Measurements from ENCODE around the gene PCDH9.

PCDH9 gene

DNA sequence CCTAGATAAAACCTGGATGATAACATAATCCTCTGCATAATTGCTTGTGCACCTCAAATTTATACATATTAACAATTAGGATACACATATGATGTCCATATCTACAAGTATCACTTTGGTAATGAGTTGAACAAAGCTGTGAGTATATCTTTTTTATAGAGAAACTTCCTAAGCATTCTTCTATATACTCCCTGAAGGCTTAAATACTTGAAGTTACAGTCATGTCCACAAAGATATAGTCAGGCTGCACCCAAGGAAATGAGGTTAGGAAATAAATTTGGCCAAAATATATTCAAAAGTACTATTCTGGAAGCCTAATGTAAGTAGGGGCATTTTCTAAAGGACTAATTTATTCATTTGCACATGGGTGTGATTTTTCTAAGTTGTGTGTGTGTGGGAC, 761.5 kb downstream of the PCDH9 start:
- no peak overlapping the region for H3K9ac ChIP-seq (ENCODE audit: low read depth, low read length)
- H3K9me3 ChIP-seq (replicated peaks; ENCODE audit: low read length): no peaks in the 10 kb centered on the region
- no peak overlapping the region for H3K4me3 ChIP-seq (ENCODE audit: low read length)
- no peaks in the 10 kb centered on the region for H3K27me3 ChIP-seq (ENCODE audit: control insufficient read depth, insufficient read depth, low read length)
- H3K4me2 ChIP-seq (ENCODE audit: low read length): no peak overlapping the region
- H3K4me1 ChIP-seq (ENCODE audit: control insufficient read depth, insufficient read depth, low read length): no peaks in the 10 kb centered on the region
- H3K36me3 ChIP-seq (ENCODE audit: insufficient read depth, low read length): no peaks in the 10 kb centered on the region

DNA sequence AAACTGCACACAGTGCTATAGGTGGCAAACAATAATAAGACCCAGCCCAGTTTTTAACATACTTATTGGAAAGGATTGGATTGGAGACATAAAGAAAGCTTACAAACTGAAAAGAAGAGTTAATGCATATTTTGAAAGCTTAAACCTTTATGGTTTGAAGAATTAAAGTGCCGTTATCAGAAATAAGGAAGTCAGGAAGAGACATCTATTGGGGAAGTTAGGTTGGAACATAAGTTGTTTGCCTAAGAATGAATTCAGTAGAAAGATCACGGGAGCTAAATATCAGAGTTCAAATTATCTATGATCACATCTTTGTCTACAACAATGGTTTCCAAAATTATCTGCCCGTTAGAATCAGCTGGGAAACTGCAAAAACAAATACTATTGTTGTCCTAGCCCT, 767.9 kb downstream of the PCDH9 start:
- Histone ChIP-seq H3K4me2 (ENCODE audit: low read length) (no peak overlapping the region), H3K36me3 (ENCODE audit: insufficient read depth, low read length) (no peaks in the 10 kb centered on the region), H3K9me3 (replicated peaks; ENCODE audit: low read length) (no peaks in the 10 kb centered on the region), H3K9ac (ENCODE audit: low read depth, low read length) (no peak overlapping the region), H3K4me3 (ENCODE audit: low read length) (no peak overlapping the region), H3K4me1 (ENCODE audit: control insufficient read depth, insufficient read depth, low read length) (peaks cover 14% of the 10 kb centered on the region), H3K27me3 (ENCODE audit: control insufficient read depth, insufficient read depth, low read length) (no peaks in the 10 kb centered on the region)

DNA sequence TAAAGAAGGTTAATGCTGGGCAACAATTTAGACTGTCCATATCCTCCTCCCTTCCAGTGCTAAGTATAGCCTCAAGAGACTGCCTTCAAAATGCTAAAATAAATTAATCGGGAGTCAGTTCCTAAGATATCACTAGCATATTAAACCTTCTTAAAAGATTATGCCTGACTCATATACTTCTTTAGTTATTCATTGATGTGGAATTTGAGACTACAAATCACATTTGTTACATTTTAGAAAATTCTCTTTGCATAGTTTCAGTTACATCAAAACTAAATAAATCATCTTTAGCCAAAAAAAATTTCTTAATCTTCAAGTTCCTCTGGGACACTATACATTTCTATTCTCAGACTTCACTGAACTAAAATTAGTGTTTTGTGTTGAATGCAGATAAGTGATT, 769.1 kb downstream of the PCDH9 start:
- Histone ChIP-seq H3K9ac (ENCODE audit: low read depth, low read length) (no peak overlapping the region), H3K4me2 (ENCODE audit: low read length) (peak overlapping the region; percentile 3), H3K36me3 (ENCODE audit: insufficient read depth, low read length) (no peaks in the 10 kb centered on the region), H3K4me1 (ENCODE audit: control insufficient read depth, insufficient read depth, low read length) (peaks cover 14% of the 10 kb centered on the region), H3K27me3 (ENCODE audit: control insufficient read depth, insufficient read depth, low read length) (no peaks in the 10 kb centered on the region), H3K4me3 (ENCODE audit: low read length) (no peak overlapping the region), H3K9me3 (replicated peaks; ENCODE audit: low read length) (no peaks in the 10 kb centered on the region)

DNA sequence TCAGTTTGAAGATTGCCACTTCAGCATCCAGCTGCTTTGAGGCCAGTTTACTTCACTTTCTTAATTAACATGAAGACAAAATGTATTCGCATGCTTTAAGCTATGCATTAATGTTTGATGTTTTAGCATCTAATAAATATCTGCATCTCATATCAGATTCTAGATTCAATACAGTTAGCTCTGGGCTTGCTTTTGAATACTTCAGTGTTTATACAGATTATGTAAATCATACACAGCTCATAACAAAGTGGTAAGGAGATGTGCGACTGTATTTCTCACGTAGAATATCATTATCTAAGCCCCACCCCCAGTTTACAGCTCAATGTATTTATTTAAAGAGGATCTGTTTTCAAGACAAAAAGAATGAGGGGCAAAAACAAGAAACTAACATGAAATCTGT, 770.5 kb downstream of the PCDH9 start:
- H3K36me3 ChIP-seq (ENCODE audit: insufficient read depth, low read length): no peaks in the 10 kb centered on the region

DNA sequence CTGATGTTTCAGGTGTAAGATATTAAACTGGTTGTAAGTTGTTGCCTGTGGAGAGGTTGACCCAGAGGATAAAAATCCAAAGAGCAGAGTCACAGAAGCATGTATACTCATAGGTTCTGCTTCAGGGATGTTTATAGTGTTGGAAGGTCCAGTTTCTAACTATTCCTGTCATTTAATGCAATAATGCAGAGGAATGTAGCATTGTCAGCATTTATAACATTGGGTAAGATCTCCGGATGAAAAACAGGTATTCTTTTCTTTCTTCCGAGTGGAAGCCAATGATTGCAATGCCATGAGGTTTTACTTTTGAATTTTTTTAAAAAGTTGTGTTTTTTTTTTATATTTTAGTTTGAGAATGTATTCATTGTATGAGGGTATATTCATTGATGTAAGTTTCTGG, 771.0 kb downstream of the PCDH9 start:
- no peak overlapping the region for H3K4me3 ChIP-seq (ENCODE audit: low read length)
- H3K4me2 ChIP-seq (ENCODE audit: low read length): no peak overlapping the region
- H3K9ac ChIP-seq (ENCODE audit: low read depth, low read length): no peak overlapping the region
- H3K36me3 ChIP-seq (ENCODE audit: insufficient read depth, low read length): no peaks in the 10 kb centered on the region
- no peaks in the 10 kb centered on the region for H3K9me3 ChIP-seq (replicated peaks; ENCODE audit: low read length)
- H3K4me1 ChIP-seq (ENCODE audit: control insufficient read depth, insufficient read depth, low read length): peaks cover 14% of the 10 kb centered on the region
- H3K27me3 ChIP-seq (ENCODE audit: control insufficient read depth, insufficient read depth, low read length): no peaks in the 10 kb centered on the region

More for the DNA sequence above, 770.5 kb downstream of the PCDH9 start:
- Histone ChIP-seq H3K27me3 (ENCODE audit: control insufficient read depth, insufficient read depth, low read length) (no peaks in the 10 kb centered on the region), H3K9ac (ENCODE audit: low read depth, low read length) (no peak overlapping the region), H3K4me2 (ENCODE audit: low read length) (no peak overlapping the region), H3K4me1 (ENCODE audit: control insufficient read depth, insufficient read depth, low read length) (peaks cover 14% of the 10 kb centered on the region), H3K4me3 (ENCODE audit: low read length) (no peak overlapping the region), H3K9me3 (replicated peaks; ENCODE audit: low read length) (no peaks in the 10 kb centered on the region)

DNA sequence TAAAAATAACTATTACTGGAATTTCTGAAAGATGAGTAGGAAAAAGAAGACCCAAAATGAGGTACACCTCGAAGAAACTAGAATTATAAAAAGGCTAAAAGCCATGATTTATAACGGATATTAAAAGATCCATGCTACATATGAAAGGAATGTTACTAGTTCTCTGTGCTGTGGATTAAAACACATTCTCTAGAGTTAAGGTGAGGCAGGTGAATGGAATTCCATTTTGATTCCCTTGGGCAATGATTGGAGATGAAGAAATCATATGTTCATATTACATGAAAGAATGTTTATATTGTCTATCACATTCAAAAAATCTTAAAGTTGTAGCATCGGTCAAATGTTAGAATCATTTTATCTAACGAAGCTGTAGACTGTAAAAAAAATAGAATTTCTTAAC, 783.7 kb downstream of the PCDH9 start:
- no peaks in the 10 kb centered on the region for H3K4me1 ChIP-seq (ENCODE audit: control insufficient read depth, insufficient read depth, low read length)
- no peak overlapping the region for H3K4me2 ChIP-seq (ENCODE audit: low read length)
- no peak overlapping the region for H3K4me3 ChIP-seq (ENCODE audit: low read length)
- H3K36me3 ChIP-seq (ENCODE audit: insufficient read depth, low read length): no peaks in the 10 kb centered on the region
- H3K9ac ChIP-seq (ENCODE audit: low read depth, low read length): no peak overlapping the region
- H3K9me3 ChIP-seq (replicated peaks; ENCODE audit: low read length): no peaks in the 10 kb centered on the region
- H3K27me3 ChIP-seq (ENCODE audit: control insufficient read depth, insufficient read depth, low read length): no peaks in the 10 kb centered on the region

DNA sequence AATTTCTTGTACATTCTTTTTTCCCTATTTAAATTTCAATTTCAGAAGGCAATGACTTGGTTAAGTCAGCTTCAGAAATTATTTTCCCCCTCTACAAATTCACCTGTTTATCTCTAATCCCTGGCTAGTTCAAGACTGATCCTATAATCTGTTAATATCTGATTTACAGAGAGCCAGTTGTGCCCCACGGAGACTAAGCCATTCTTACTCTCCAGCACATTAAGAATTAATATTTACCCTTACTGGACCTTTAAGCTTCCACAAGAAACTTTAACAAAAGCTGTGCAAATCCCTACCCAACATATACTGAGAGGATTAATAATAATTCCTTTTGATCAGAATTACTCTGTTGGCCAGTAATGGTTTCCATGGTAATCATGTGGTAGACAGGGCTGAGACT, 786.2 kb downstream of the PCDH9 start:
- H3K9ac ChIP-seq (ENCODE audit: low read depth, low read length): no peak overlapping the region
- H3K36me3 ChIP-seq (ENCODE audit: insufficient read depth, low read length): no peaks in the 10 kb centered on the region
- no peak overlapping the region for H3K4me2 ChIP-seq (ENCODE audit: low read length)
- no peak overlapping the region for H3K4me3 ChIP-seq (ENCODE audit: low read length)
- H3K9me3 ChIP-seq (replicated peaks; ENCODE audit: low read length): no peaks in the 10 kb centered on the region
- no peaks in the 10 kb centered on the region for H3K27me3 ChIP-seq (ENCODE audit: control insufficient read depth, insufficient read depth, low read length)
- H3K4me1 ChIP-seq (ENCODE audit: control insufficient read depth, insufficient read depth, low read length): no peaks in the 10 kb centered on the region

DNA sequence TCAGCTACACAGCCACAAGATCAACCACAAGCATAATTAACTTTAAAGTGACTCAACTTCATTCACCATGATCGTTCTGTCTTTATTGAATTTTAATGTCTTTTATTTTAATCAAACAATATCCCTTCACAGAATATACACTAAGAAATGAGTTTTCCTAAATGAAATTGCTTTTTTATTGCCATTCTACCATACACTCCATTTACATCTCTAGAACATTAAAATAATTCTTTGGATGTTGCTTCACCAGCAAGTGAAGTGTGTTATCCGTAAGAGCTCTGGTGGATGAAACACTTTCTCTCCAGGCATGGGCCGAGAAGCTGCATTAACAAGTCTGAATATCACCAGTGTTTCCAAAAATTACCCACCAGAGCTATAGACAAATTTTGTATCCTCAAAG, 789.2 kb downstream of the PCDH9 start:
- Histone ChIP-seq H3K4me3 (ENCODE audit: low read length) (no peak overlapping the region), H3K9ac (ENCODE audit: low read depth, low read length) (no peak overlapping the region), H3K36me3 (ENCODE audit: insufficient read depth, low read length) (no peaks in the 10 kb centered on the region), H3K27me3 (ENCODE audit: control insufficient read depth, insufficient read depth, low read length) (no peaks in the 10 kb centered on the region), H3K9me3 (replicated peaks; ENCODE audit: low read length) (no peaks in the 10 kb centered on the region), H3K4me2 (ENCODE audit: low read length) (no peak overlapping the region), H3K4me1 (ENCODE audit: control insufficient read depth, insufficient read depth, low read length) (no peaks in the 10 kb centered on the region)

DNA sequence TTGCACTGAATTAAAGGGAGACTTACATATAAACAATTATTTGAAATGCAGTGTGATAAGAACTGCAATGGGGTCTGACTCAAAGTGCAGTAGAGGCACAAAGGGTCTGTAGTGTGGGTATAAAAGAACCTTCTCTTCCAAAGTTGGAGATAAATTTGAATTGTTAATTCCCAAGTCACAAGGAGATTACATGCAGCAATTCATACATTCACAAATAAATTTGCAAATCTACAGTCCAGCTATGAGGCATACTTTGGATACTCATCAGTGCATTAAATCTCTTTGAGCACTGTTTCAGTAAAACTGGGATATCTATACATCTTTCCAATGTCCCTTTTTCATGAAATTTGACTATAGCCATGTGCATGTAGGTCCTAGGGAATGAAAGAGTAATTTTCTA, 799.4 kb downstream of the PCDH9 start:
- no peak overlapping the region for H3K4me3 ChIP-seq (ENCODE audit: low read length)
- no peaks in the 10 kb centered on the region for H3K9me3 ChIP-seq (replicated peaks; ENCODE audit: low read length)
- peaks cover 46% of the 10 kb centered on the region for H3K4me1 ChIP-seq (ENCODE audit: control insufficient read depth, insufficient read depth, low read length)
- H3K36me3 ChIP-seq (ENCODE audit: insufficient read depth, low read length): no peaks in the 10 kb centered on the region
- H3K27me3 ChIP-seq (ENCODE audit: control insufficient read depth, insufficient read depth, low read length): no peaks in the 10 kb centered on the region
- no peak overlapping the region for H3K4me2 ChIP-seq (ENCODE audit: low read length)
- H3K9ac ChIP-seq (ENCODE audit: low read depth, low read length): no peak overlapping the region

DNA sequence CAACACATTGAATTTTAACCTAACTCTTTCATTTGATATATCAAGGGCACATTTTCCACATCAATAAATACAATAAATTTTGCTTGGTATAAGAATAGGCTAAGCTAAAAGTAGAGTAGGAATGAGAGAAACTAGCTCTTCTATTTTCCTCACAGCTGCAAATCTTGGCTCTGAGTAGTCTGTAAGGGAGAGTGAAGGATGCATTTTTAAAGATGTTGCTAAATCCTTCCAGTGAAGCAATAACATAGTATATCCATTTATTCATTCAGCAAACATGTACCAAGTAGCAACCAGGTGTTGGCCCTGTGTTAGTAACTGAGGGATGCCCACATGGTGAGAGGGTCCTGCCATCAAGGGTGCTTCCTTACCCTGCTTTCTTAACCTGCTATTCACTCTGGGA, 799.9 kb downstream of the PCDH9 start:
- Histone ChIP-seq H3K4me2 (ENCODE audit: low read length) (no peak overlapping the region), H3K4me1 (ENCODE audit: control insufficient read depth, insufficient read depth, low read length) (peaks cover 50% of the 10 kb centered on the region), H3K4me3 (ENCODE audit: low read length) (no peak overlapping the region), H3K9me3 (replicated peaks; ENCODE audit: low read length) (no peaks in the 10 kb centered on the region), H3K27me3 (ENCODE audit: control insufficient read depth, insufficient read depth, low read length) (no peaks in the 10 kb centered on the region), H3K36me3 (ENCODE audit: insufficient read depth, low read length) (no peaks in the 10 kb centered on the region), H3K9ac (ENCODE audit: low read depth, low read length) (no peak overlapping the region)

DNA sequence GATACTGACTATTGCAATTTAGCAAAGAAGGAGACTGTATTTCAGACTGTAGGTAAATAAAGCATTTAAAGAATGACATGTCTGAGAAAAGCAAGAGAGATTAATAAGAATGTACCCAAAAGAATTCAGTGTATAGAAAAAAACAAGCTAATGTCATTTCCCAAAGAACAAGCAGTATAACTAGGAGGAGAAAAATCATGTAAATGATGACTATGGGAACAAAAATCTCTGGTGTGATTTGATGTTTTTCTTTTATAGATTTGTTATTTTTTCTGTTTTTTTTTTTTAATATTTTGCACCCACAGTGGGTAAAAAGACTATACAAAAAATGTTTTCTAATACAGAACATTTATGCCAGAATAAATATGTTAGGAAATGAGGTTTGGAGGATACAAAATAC, 801.0 kb downstream of the PCDH9 start:
- Histone ChIP-seq H3K27me3 (ENCODE audit: control insufficient read depth, insufficient read depth, low read length) (no peaks in the 10 kb centered on the region), H3K4me3 (ENCODE audit: low read length) (no peak overlapping the region), H3K4me2 (ENCODE audit: low read length) (peak overlapping the region; percentile 5), H3K36me3 (ENCODE audit: insufficient read depth, low read length) (no peaks in the 10 kb centered on the region), H3K9me3 (replicated peaks; ENCODE audit: low read length) (no peaks in the 10 kb centered on the region), H3K4me1 (ENCODE audit: control insufficient read depth, insufficient read depth, low read length) (peaks cover 59% of the 10 kb centered on the region), H3K9ac (ENCODE audit: low read depth, low read length) (no peak overlapping the region)

DNA sequence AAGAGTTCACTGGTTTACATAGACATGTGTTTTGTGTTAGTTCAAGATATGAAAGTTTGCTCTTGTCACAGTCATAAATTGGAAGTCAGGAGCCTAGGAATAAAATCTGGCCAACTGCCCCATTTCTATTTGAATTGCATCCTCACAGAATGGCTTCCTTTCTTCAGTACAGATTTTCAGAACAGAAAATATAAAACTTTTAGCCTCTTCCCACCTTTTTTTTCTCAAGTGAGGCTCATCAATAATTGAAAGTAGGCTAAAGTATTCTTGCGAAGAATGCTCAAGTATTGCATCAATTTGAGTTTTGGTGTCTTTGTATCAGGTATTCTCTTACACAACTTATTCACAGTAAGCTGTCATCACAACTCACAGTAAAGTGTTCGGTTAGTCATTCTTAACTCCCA, 802.7 kb downstream of the PCDH9 start:
- no peaks in the 10 kb centered on the region for H3K36me3 ChIP-seq (ENCODE audit: insufficient read depth, low read length)
- H3K27me3 ChIP-seq (ENCODE audit: control insufficient read depth, insufficient read depth, low read length): no peaks in the 10 kb centered on the region
- no peak overlapping the region for H3K4me2 ChIP-seq (ENCODE audit: low read length)
- no peaks in the 10 kb centered on the region for H3K9me3 ChIP-seq (replicated peaks; ENCODE audit: low read length)
- H3K9ac ChIP-seq (ENCODE audit: low read depth, low read length): no peak overlapping the region
- no peak overlapping the region for H3K4me3 ChIP-seq (ENCODE audit: low read length)
- H3K4me1 ChIP-seq (ENCODE audit: control insufficient read depth, insufficient read depth, low read length): peaks cover 62% of the 10 kb centered on the region
